GM20431 (cell line): ENCODE results near the gene MEGF11.
"Not testable (repeated sequence)": the region's sequence is repeated elsewhere in the genome, so short reads cannot be mapped to it uniquely, and the experiment has no call there.

Experiments used
- in situ Hi-C: fragments of 300-500 bp; cut with MseI, MboI; formaldehyde crosslinking; loops from one replicate; pipeline ENCODE4 v1.15.0; 2020; ENCODE audit warnings: low sequenced_read_pairs; ENCODE audit not compliant: unreplicated experiment

The MEGF11 gene

DNA sequence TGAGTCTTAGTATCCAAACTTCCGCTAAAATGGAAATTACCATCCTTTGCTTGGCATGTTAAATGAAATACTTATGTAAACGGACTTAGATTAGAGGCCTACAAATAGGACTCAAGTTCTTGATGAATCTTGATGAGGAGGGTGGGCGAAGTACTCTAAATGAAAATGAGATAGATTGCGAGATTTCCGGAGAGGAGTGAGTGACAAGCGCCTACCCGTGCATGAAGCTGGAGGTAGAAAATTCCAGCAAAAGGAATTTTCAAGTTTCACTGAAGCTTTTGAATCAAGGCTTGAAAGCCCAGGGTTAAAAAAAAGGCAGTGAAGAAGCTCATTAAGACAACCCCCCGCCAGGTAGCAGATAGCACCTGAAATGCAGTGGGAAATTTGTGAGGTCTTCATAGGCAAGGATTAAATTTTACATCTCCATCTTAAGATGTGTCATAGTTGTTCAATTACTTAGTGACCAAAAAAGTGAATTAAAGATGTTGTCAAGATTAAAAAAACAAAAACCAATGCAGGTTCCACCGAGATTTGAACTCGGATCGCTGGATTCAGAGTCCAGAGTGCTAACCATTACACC, 384.9 kb downstream of the MEGF11 start:
- in situ Hi-C loops: no loop called here

DNA sequence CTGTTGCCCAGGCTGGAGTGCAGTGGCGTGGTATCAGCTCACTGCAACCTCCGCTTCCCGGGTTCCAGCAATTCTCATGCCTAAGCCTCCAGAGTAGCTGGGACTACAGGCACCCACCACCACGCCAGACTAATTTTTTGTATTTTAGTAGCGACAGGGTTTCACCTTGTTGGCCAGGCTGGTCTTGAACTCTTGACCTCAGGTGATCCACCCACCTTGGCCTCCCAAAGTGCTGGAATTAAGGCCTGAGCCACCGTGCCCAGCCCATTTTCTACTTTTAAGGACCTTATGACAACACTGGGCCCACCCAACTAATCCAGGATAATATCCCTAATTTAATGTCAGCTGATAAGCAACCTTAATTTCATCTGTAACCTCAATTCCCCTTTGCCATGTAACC, 385.6 kb downstream of the MEGF11 start:
- in situ Hi-C loops: not testable (repeated sequence)

DNA sequence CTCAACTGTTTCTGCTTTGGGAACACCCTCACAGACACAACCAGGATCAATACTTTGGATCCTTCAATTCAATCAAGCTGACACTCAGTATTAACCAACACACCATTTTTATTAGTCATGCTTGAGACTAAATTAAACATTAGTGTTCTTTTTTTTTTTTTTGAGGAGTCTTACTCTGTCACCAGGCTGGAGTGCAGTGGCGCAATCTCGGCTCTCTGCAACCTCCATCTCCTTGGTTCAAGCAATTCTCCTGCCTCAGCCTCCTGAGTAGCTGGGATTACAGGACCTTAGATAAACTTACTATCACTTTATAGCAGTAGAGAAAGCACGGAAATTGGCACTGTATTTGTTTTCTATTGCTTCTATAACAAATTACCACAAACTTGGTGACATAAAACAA, 386.3 kb downstream of the MEGF11 start:
- in situ Hi-C loops: no loop called here

DNA sequence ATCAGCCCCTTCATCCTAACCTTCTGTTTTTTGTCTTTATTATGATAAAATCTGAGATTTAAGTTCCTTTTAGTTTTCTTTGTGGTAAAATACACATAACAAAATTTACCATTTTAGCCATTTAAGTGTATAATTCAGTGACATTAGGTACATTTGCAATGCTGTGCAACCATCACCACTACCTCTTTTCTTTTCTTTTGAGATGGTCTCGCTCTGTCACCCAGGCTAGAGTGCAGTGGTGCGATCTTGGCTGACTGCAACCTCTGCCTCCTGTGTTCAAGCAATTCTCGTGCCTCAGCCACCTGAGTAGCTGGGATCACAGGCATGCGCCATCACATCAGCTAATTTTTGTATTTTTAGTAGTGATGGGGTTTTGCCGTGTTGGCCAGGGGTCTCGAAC, 390.4 kb downstream of the MEGF11 start:
- in situ Hi-C loops: no loop called here

DNA sequence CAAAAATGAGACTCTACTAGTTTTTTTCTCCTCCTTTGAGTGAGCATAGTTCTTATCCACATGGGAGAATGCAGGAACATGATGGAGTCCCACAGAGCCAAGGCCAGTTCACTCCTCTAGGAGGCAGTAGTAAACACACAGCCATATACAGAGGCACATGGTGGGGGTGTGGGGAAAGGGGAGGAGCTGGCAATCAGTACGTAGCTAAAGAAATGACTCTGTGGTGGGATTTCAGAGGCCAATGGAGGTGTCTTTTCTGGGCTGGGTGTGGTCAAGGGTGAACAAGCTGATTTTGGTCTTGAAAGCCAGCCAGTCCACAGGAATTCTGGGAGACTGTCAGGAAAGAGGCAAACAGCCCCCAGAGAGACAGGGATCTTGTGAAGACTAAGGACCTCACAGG, 390.9 kb downstream of the MEGF11 start:
- in situ Hi-C loops: no loop called here

DNA sequence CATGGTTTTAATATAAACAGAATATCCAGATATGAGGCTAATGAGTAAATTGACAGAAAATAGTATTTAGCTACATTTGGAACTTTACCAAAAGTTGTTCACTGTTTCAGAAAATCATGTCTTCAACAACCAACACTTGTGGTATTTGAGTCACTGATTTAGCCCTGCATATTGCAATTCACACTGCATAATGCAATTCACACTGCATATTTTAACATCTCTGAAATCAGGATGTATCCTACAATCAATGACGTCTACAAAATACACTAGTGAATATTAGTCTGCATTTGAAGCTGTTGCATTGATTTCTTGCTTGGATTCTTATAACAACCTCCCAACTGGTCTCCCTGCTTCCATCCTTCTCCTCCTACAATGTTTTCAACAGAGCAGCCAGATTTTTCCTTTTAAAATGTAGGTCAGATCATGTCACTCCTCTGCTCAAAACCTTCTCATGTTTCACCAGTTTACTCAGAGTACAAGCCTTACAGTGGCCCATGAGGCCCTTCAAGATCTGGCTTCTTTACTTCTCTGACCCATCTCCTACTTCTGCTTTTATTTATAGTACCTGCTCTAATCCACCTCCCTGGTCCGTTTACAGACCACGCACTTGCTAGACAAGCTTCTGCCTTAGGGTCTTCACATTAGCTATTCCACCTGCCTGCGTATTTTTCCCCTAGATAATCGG, 395.7 kb downstream of the MEGF11 start:
- in situ Hi-C loops: no loop called here

DNA sequence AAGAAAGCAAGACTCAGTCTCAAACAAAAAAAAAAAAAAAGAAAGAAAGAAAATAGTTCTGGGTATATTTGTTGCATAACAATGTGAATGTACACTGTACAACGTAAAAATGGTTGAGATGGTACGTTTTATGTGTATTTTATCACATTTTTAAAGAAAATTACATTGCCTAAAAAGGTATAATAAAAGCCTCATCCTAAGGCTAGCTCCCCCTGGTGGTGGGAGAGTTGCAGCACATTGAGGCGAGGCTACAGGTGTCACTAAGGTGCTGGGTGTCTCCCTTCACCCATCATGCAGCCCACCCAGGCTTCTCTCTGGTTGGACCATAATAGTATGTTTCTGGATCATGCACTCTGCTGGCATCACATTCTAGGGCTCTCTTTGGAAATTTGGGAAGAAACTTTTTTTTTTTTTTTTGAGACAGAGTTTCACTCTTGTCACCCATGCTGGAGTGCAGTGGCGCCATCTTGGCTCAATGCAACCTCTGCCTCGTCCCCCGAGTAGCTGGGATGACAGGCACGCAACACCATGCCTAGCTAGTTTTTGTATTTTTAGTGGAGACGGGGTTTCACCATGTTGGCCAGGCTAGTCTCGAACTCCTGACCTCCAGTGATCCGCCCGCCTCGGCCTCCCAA, 396.6 kb downstream of the MEGF11 start:
- in situ Hi-C loops: no loop called here

DNA sequence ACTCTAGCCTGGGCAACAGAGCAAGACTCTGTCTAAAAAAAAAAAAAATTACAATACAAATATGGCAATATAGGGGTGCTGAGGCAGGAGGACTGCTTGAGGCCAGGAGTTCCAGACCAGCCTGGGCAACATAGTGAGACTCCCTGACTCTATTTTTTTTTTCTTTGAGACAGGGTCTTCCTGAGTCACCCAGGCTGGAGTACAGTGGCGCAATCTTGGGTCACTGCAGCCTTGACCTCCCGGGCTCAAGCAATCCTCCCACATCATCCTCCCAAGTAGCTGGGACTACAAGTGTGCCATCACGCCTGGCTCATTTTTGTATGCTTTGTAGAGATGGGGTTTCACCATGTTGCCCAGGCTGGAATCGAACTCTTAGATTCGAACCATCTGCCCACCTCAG, 401.6 kb downstream of the MEGF11 start:
- in situ Hi-C loops: no loop called here

DNA sequence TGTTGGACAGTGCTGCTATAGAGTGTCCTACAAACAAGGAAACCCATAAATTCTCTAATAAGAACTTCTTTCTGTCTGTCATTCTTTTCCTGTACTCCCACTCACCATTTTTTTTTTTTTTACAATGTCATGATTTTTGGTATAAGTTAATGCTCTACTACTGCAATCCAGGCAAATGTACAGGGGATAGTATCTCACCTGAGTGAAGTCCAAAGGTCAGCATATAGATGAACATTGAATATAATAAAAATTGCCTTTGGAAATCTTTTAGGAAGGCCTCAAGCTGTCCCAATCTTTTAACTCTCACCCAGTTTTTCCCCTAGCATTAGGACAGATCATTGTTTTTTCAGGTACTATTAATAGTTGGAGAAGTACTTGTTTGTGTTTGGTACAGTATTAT, 405.6 kb downstream of the MEGF11 start:
- in situ Hi-C loops: loop anchor here (25.0 kb wide), 1 partner anchor 211 kb away; no protein-coding TSS in a partner anchor

DNA sequence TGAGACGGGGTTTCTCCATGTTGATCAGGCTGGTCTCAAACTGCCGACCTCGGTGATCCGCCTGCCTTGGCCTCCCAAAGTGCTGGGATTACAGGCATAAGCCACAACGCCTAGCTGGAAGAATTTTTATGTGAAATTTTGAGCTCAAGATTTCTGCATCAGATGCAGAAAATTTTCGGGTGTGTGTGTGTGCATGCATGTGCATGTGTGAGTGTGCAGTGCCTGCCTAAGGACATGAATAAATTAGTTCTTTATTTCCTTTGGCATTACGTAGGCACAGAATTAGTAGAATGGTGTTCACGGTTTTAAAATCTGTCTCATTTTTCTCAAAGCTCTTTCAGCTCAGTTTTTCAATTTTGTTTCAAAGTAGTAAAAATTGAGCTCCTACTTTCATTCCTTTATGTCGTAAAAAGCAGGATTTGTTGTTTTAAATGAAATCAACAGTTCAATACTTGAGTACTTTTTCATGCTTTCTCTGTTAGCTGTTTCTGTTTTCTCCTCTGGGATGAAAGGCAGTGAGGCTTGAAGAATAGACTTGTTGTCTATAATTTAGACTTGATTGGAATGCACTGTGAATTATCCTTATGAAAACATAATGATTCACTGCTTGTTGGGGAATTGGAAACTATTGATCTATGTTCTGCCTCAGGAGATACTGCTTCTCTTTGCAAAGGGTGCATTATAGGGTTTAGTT, 407.6 kb downstream of the MEGF11 start:
- in situ Hi-C loops: loop anchor here (25.0 kb wide), 1 partner anchor 209 kb away; no protein-coding TSS in a partner anchor
